Natural killer cell (primary cell): Measurements from ENCODE around the gene SLC2A11. TPM values are rescaled to one million over a fixed set of nuclear protein-coding genes. Genes with fewer than 3 reads are reported as not detected.
A peak's percentile ranks its signal among the peaks of the same experiment; 100 is the strongest.
"Not testable (repeated sequence)": the region's sequence is repeated elsewhere in the genome, so short reads cannot be mapped to it uniquely, and the experiment has no call there.

Experiments
- ATAC-seq, 3 donors: fragments of 150-1000 bp in 2 of 3; fragments of 200-7000 bp in 1 of 3; cut with Tn5 transposase; 1 replicate in 1 of 3; 2 replicates in 2 of 3; pipeline ENCODE4 v1.10.0; 2021; ENCODE audit warnings: mild to moderate bottlenecking in 2 of 3, moderate library complexity in 2 of 3
- DNase-seq, 2 donors: peaks; one replicate each; pipeline versions ENCODE4 v3.0.0 to v3.0.0-alpha.2; 2013 to 2021; ENCODE audit warnings: mixed read lengths in 1 of 2
- H3K27ac ChIP-seq: one replicate; pipeline ENCODE4 v1.5.1; 2013; ENCODE audit warnings: mild to moderate bottlenecking, low read length
- H3K27me3 ChIP-seq: one replicate; pipeline ENCODE4 v1.6.1; 2013; ENCODE audit warnings: low read length; ENCODE audit not compliant: control insufficient read depth, insufficient read depth
- H3K36me3 ChIP-seq: one replicate; pipeline ENCODE4 v1.6.1; 2013; ENCODE audit warnings: low read length; ENCODE audit not compliant: control insufficient read depth, insufficient read depth
- H3K4me1 ChIP-seq: one replicate; pipeline ENCODE4 v1.6.1; 2013; ENCODE audit warnings: low read length; ENCODE audit not compliant: control insufficient read depth, insufficient read depth
- H3K4me3 ChIP-seq: one replicate; pipeline ENCODE4 v1.5.1; 2013; ENCODE audit warnings: low read length
- H3K9me3 ChIP-seq: one replicate; pipeline ENCODE4 v1.6.1; 2013; ENCODE audit warnings: low read length; ENCODE audit not compliant: control insufficient read depth, insufficient read depth
- H3K27ac Mint-ChIP-seq, 2 donors: one replicate each; pipeline ENCODE4 v1.8.0; 2022; ENCODE audit warnings: mild to moderate bottlenecking in 2 of 2, mixed read lengths in 2 of 2, moderate library complexity in 1 of 2
- H3K27me3 Mint-ChIP-seq, 2 donors: one replicate each; pipeline ENCODE4 v1.8.0; 2022; ENCODE audit warnings: low read depth in 2 of 2, mixed read lengths in 2 of 2
- H3K36me3 Mint-ChIP-seq: one replicate; pipeline ENCODE4 v1.8.0; 2022; ENCODE audit warnings: mixed read lengths
- H3K4me1 Mint-ChIP-seq, 2 donors: one replicate each; pipeline ENCODE4 v1.8.0; 2022; ENCODE audit warnings: mixed read lengths in 2 of 2
- H3K4me3 Mint-ChIP-seq: one replicate; pipeline ENCODE4 v1.8.0; 2022; ENCODE audit warnings: mild to moderate bottlenecking, moderate library complexity, mixed read lengths
- H3K9me3 Mint-ChIP-seq, 2 donors: one replicate each; pipeline ENCODE4 v1.8.0; 2022; ENCODE audit warnings: mixed read lengths in 2 of 2
- WGBS: methylation state at CpG from one replicate; pipeline ENCODE4 v1.1.7; 2013; ENCODE audit warnings: missing lambda C conversion rate; ENCODE audit not compliant: insufficient coverage; 5-methylcytosine and 5-hydroxymethylcytosine counted together
- intact Hi-C: fragments of 100-400 bp; cut with micrococcal nuclease; formaldehyde crosslinking; loops from one replicate; pipeline ENCODE4 v1.14.2; 2022
- total RNA-seq, 4 donors: library from RNA; stranded (reverse); fragments of 120-200 nt in 1 of 4; gene quantifications; one replicate each; pipeline versions ENCODE4 v1.2.3 to v1.2.4, GENCODE V29; 2013 to 2022
- TF ChIP-seq, protein P1 (sequence below): fragments of 200-600 bp; IDR thresholded peaks from one replicate; pipeline ENCODE4 v1.8.0; 2022; ENCODE audit warnings: antibody characterized with exemption

The SLC2A11 gene
- total RNA-seq, 3 donors from 2014 or later (not counting 1 experiment from before 2014, with no cell fraction given) = 9.2 to 14.1 (median 11.8) TPM

DNA sequence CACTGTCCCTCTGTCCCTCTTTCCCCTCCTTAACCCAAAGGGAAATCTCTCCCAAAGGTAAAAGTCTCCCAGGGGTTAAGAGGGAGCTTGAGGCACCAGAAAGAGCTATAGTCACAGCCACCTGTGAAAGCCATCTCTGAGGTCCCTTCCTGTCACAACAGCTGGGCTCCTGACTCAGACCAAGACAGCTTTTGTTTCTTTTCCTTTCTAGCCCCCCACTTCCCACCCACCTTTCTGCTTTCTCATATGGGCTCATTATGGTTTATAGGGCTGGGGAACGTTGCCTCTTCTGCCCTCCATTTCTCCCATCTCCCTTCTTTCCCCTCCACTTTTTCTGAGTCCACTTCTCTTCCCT lies 55.6 kb downstream of the SLC2A11 start:
- DNase-seq (no peak), ATAC-seq (no peak)
- 0% methylated on average over 1 of the region's 1 CpG for WGBS

DNA sequence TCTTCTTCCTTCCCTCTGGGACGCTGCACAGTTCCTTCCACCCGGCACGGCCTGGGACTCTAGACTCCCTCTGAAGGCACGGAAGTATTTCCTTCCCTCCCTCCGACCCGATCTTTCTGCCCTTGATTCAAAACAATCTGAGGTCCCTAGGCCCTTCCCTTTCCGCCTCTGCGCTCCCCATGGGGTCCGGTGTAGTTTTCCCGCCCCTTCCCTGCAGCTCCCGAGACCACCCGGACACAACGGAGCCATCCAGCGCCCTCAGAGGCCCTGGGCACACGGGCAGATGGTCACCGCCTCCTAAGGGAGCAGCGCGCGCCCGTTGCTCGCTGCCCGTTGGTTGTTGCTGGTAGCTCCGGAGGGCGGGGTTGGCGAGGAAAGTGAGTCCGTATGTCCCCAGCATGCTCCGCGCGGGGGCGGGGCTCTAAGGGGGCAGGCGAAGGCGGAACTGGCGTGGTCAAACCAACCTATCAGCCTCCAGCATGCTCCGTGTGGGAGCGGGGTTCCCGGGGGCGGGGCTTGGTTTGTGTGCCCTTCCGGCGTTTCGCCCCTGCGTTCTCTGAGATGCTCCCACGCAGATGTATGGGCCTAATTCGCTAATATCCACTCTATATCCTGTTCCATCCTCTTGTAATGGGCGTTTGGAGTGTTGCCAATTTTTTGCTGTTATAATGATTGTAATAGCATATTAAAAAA lies 56.1 kb downstream of the SLC2A11 start:
- Histone ChIP-seq H3K4me3 (peak overlapping the region; percentile 44), H3K27me3 (no peaks in the 10 kb centered on the region), H3K27ac (peak overlapping the region; percentile 75), H3K4me1 (peaks cover 7% of the 10 kb centered on the region), H3K36me3 (no peaks in the 10 kb centered on the region), H3K9me3 (no peaks in the 10 kb centered on the region)
- H3K9me3 Mint-ChIP-seq = no peaks in the 10 kb centered on the region
- H3K4me3 Mint-ChIP-seq = peak overlapping the region; percentile 96
- H3K27ac Mint-ChIP-seq = peak overlapping the region; percentile 95 to 98
- H3K27me3 Mint-ChIP-seq = no peaks in the 10 kb centered on the region
- H3K4me1 Mint-ChIP-seq = peaks cover 8 to 22% of the 10 kb centered on the region in 2 donors
- H3K36me3 Mint-ChIP-seq = no peaks in the 10 kb centered on the region
- ATAC-seq = peak; percentile 99 to 100 (median 99)
- intact Hi-C loops = loop anchor here (1.0 kb wide), 1 partner anchor 19 kb away; no protein-coding TSS in a partner anchor
- TF ChIP-seq, protein P1, sequence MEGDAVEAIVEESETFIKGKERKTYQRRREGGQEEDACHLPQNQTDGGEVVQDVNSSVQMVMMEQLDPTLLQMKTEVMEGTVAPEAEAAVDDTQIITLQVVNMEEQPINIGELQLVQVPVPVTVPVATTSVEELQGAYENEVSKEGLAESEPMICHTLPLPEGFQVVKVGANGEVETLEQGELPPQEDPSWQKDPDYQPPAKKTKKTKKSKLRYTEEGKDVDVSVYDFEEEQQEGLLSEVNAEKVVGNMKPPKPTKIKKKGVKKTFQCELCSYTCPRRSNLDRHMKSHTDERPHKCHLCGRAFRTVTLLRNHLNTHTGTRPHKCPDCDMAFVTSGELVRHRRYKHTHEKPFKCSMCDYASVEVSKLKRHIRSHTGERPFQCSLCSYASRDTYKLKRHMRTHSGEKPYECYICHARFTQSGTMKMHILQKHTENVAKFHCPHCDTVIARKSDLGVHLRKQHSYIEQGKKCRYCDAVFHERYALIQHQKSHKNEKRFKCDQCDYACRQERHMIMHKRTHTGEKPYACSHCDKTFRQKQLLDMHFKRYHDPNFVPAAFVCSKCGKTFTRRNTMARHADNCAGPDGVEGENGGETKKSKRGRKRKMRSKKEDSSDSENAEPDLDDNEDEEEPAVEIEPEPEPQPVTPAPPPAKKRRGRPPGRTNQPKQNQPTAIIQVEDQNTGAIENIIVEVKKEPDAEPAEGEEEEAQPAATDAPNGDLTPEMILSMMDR = no peak
- peak; percentile 98 to 99 for DNase-seq
- under 1% methylated on average over 38 of the region's 44 CpGs for WGBS

More for the DNA sequence above, 55.6 kb downstream of the SLC2A11 start:
- H3K4me1 Mint-ChIP-seq = peaks cover 8 to 22% of the 10 kb centered on the region in 2 donors
- peak overlapping the region; percentile 95 to 98 for H3K27ac Mint-ChIP-seq
- Histone ChIP-seq H3K27ac (peak overlapping the region; percentile 75), H3K36me3 (no peaks in the 10 kb centered on the region), H3K27me3 (no peaks in the 10 kb centered on the region), H3K4me1 (peaks cover 7% of the 10 kb centered on the region), H3K9me3 (no peaks in the 10 kb centered on the region), H3K4me3 (peak overlapping the region; percentile 44)
- no peaks in the 10 kb centered on the region for H3K36me3 Mint-ChIP-seq
- intact Hi-C loops = loop anchor here (1.0 kb wide), 1 partner anchor 18 kb away; no protein-coding TSS in a partner anchor
- no peaks in the 10 kb centered on the region for H3K9me3 Mint-ChIP-seq
- H3K27me3 Mint-ChIP-seq = no peaks in the 10 kb centered on the region
- H3K4me3 Mint-ChIP-seq = peak overlapping the region; percentile 96
- TF ChIP-seq, protein P1 = no peak

DNA sequence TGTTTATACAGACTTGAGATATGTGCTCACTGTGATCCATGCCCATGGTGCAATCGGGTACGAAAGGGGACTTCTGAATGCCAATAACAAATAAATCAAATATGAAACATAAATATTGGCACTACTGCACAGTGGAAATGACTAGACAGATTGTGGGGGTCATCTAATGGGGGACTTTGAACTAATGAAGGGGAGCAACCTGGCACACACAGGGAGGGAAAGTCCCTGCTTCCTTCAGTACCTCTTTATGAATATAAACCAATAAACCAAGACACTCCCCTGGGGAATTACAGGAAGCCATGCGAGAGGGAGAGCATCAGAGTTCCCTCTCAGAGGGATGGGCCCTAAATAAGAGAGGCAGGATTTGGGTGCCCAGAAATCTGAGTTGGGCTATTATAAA lies 57.6 kb downstream of the SLC2A11 start:
- peak overlapping the region; percentile 95 to 98 for H3K27ac Mint-ChIP-seq
- Histone ChIP-seq H3K27me3 (no peaks in the 10 kb centered on the region), H3K9me3 (no peaks in the 10 kb centered on the region), H3K4me1 (peaks cover 7% of the 10 kb centered on the region), H3K4me3 (no peak overlapping the region), H3K27ac (no peak overlapping the region), H3K36me3 (peaks cover under 1% of the 10 kb centered on the region)
- TF ChIP-seq, protein P1 = no peak
- no peak for DNase-seq
- no peaks in the 10 kb centered on the region for H3K9me3 Mint-ChIP-seq
- H3K36me3 Mint-ChIP-seq = no peaks in the 10 kb centered on the region
- H3K27me3 Mint-ChIP-seq = no peaks in the 10 kb centered on the region
- no peak for ATAC-seq
- WGBS = 78% methylated on average over 2 of the region's 3 CpGs
- intact Hi-C loops = no loop called here
- peaks cover 8 to 22% of the 10 kb centered on the region in 2 donors for H3K4me1 Mint-ChIP-seq
- no peak overlapping the region for H3K4me3 Mint-ChIP-seq

DNA sequence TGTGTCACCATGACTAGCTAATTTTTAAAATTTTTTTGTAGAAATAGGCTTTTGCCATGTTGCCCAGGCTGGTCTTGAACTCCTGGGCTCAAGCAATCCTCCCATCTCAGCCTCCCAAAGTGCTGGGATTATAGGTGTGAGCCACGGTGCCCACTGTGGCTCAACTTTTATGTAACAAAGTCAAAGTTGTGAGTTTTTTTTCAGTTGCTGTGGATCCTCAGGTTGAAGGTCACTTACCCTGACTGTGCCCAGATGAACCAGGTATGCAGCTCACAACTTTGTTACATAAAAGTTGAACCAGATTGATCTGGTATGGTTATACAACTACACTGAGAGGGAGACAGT lies 62.6 kb downstream of the SLC2A11 start:
- H3K9me3 Mint-ChIP-seq, H3K4me1 ChIP-seq, intact Hi-C loops, H3K27me3 Mint-ChIP-seq, ATAC-seq, H3K27ac Mint-ChIP-seq, H3K4me3 ChIP-seq, H3K36me3 Mint-ChIP-seq, H3K27ac ChIP-seq, H3K4me3 Mint-ChIP-seq, H3K27me3 ChIP-seq, H3K9me3 ChIP-seq: not testable (repeated sequence)
- DNase-seq = peak in 1 of 2 donors; percentile 0
- H3K4me1 Mint-ChIP-seq = peaks cover 13 to 16% of the 10 kb centered on the region in 2 donors
- H3K36me3 ChIP-seq = peaks cover 27% of the 10 kb centered on the region
- 95% methylated on average over 1 of the region's 1 CpG for WGBS

DNA sequence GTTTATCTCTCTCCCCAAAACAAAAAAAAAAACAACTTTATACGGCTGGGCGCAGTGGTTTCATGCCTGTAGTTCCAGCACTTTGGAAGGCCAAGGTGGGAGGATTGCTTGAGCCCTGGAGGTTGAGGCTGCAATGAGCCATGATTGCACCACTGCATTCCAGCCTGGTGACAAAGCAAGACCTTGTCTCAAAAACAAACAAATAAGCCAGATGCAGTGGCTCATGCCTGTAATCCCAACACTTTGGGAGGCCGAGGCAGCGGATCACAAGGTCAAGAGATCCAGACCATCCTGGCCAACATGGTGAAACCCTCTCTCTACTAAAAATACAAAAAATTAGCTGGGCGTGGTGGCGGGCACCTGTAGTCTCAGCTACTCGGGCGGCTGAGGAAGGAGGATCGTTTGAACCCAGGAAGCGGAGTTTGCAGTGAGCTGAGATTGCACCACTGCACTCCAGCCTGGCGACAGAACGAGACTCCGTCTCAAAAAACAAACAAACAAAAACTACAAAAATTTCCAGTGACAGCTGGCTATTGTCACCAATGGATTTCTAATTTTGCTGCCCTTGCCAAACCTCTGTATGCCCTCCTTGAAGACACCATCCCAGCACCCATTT lies 64.0 kb downstream of the SLC2A11 start:
- H3K27ac Mint-ChIP-seq, ATAC-seq, H3K9me3 Mint-ChIP-seq, H3K27ac ChIP-seq, H3K4me3 ChIP-seq, H3K4me1 ChIP-seq, H3K27me3 Mint-ChIP-seq, H3K9me3 ChIP-seq, H3K4me3 Mint-ChIP-seq, H3K36me3 Mint-ChIP-seq, H3K27me3 ChIP-seq, intact Hi-C loops: not testable (repeated sequence)
- peak in 1 of 2 donors; percentile 1 for DNase-seq
- peaks cover 12 to 13% of the 10 kb centered on the region in 2 donors for H3K4me1 Mint-ChIP-seq
- peaks cover 35% of the 10 kb centered on the region for H3K36me3 ChIP-seq
- 94% methylated on average over 13 of the region's 13 CpGs for WGBS
